ENCODE measurements around the gene SLC40A1. TPM values are rescaled to one million over a fixed set of nuclear protein-coding genes. Genes with fewer than 3 reads are reported as not detected.

SLC40A1 gene
- total RNA-seq, 1 donor from 2014 or later, result 3.1 TPM

- DNase-seq (ENCODE audit: low read depth), result no peak
- Histone ChIP-seq H3K27ac (ENCODE audit: low read depth, low read length) (no peak overlapping the region), H4K20me1 (ENCODE audit: insufficient read depth, low read length) (no peaks in the 10 kb centered on the region), H3K79me2 (ENCODE audit: insufficient read depth, low read length) (no peaks in the 10 kb centered on the region), H2AFZ (ENCODE audit: low read depth, low read length) (no peak overlapping the region), H3K36me3 (ENCODE audit: insufficient read depth, low read length) (no peaks in the 10 kb centered on the region), H3K27me3 (ENCODE audit: insufficient read depth, low read length) (peaks cover 3% of the 10 kb centered on the region), H3K4me1 (ENCODE audit: insufficient read depth, low read length) (no peaks in the 10 kb centered on the region), H3K4me3 (ENCODE audit: insufficient read depth, low read depth, low read length) (no peak overlapping the region), H3K4me2 (ENCODE audit: low read length) (no peak overlapping the region), H3K9me3 (ENCODE audit: insufficient read depth, low read depth, low read length) (no peaks in the 10 kb centered on the region), H3K9ac (ENCODE audit: low read length) (no peak overlapping the region)
- FAIRE-seq, result no peak
- Mint-ChIP-seq H3K36me3 (ENCODE audit: low read depth, unreplicated experiment) (no peaks in the 10 kb centered on the region), H3K4me1 (ENCODE audit: low read depth, unreplicated experiment) (peaks cover 3% of the 10 kb centered on the region), H3K9me3 (ENCODE audit: unreplicated experiment) (peaks cover 9% of the 10 kb centered on the region), H3K27me3 (ENCODE audit: low read depth, unreplicated experiment) (peaks cover 9% of the 10 kb centered on the region), H3K27ac (ENCODE audit: unreplicated experiment) (no peak overlapping the region), H3K4me3 (ENCODE audit: unreplicated experiment) (no peak overlapping the region)
- no peak for TF ChIP-seq EZH2 (IDR thresholded peaks at IDR 0.05; ENCODE audit: insufficient read depth, low read length)
- no peak for TF ChIP-seq CTCF (IDR thresholded peaks at IDR 0.05; ENCODE audit: insufficient read depth, low read depth, low read length)
Observed at GRCh38 chr2:189511210-189511959, 69.2 kb downstream of the SLC40A1 start.

Other genes starting within 250 kb of the SLC40A1 start
- gene WDR75, start 139.3 kb downstream of the SLC40A1 start, total RNA-seq, result 38.9 and 39.5 TPM in 2 replicates
- 31.7 and 32.8 TPM in 2 replicates for gene ASNSD1, start 80.7 kb upstream of the SLC40A1 start, total RNA-seq
- 3.1 and 3.6 TPM in 2 replicates for gene ANKAR, start 93.9 kb upstream of the SLC40A1 start, total RNA-seq
- 3.0 and 4.1 TPM in 2 replicates for gene OSGEPL1, start 182.0 kb upstream of the SLC40A1 start, total RNA-seq
- 47.5 and 49.3 TPM in 2 replicates for gene ORMDL1, start 203.6 kb upstream of the SLC40A1 start, total RNA-seq
- 17.9 and 27.5 TPM in 2 replicates for gene PMS1, start 203.7 kb upstream of the SLC40A1 start, total RNA-seq

Data from astrocyte (in vitro differentiated cells and primary cell).